HepG2 (cell line): ENCODE results near the gene DUSP16. TPM values are rescaled to one million over a fixed set of nuclear protein-coding genes. Genes with fewer than 3 reads are reported as not detected.

ENCODE experiments used
- ATAC-seq: fragments of 200-7000 bp; cut with Tn5 transposase; 3 replicates; pipeline ENCODE4 v1.9.1; 2020; ENCODE audit warnings: mild to moderate bottlenecking, moderate library complexity
- BruUV-seq: library from RNA; stranded (reverse); fragments of 400-500 nt; replicated peaks from 2 replicates; lab custom pipeline; 2021; lab: Mats Ljungman, UMichigan
- CTCF ChIA-PET: fragments of 300-600 bp; formaldehyde crosslinking; extraction: SDS; loops from one replicate; lab custom pipeline; 2021; ENCODE audit warnings: low total read pairs, inconsistent platforms, low intra/inter-chr PET ratio; lab: Yijun Ruan, JAX
- POLR2A ChIA-PET: fragments of 350-600 bp; sonication (Branson Sonifier 250); formaldehyde crosslinking; loops from one replicate; lab custom pipeline; 2020; ENCODE audit warnings: antibody characterized with exemption, inconsistent platforms; lab: Yijun Ruan, JAX
- DNase-seq: peaks from one replicate; pipeline ENCODE4 v3.0.0-alpha.2; 2015; ENCODE audit warnings: low spot score
- FAIRE-seq: peaks from 3 replicates; lab custom pipeline; 2011; peaks lifted over from hg19 to GRCh38; lab: Jason Lieb, UNC
- H2AFZ ChIP-seq: one replicate; pipeline ENCODE4 v1.6.1; 2011; ENCODE audit warnings: low read length, inconsistent platforms
- H3K27ac ChIP-seq: fragments of 300-600 bp; 3 replicates; pipeline ENCODE4 v1.8.0; 2011; ENCODE audit warnings: mixed run types, mild to moderate bottlenecking, mixed read lengths, low read length, inconsistent platforms; ENCODE audit not compliant: insufficient read depth; ENCODE audit errors: extremely low read length
- H3K27me3 ChIP-seq, 2 experiments: fragments of 200-600 bp in 1 of 2; 2 replicates in 1 of 2; 3 replicates in 1 of 2; pipeline versions ENCODE4 v1.6.0 to v1.8.0; 2011; ENCODE audit warnings: low read length in 2 of 2, mild to moderate bottlenecking in 2 of 2, moderate library complexity in 2 of 2, inconsistent platforms in 1 of 2; ENCODE audit not compliant: insufficient read depth in 2 of 2, control insufficient read depth in 1 of 2
- H3K36me3 ChIP-seq, 2 experiments: fragments of 200-600 bp in 1 of 2; replicated peaks in 1 of 2; 2 replicates in 1 of 2; 3 replicates in 1 of 2; pipeline versions ENCODE4 v1.5.1 to v1.8.0; 2011; ENCODE audit warnings: low read length in 2 of 2, inconsistent platforms in 1 of 2; ENCODE audit not compliant: insufficient read depth in 2 of 2, control insufficient read depth in 1 of 2
- H3K4me1 ChIP-seq: 2 replicates; pipeline ENCODE4 v1.5.1; 2012; ENCODE audit warnings: low read length, inconsistent platforms; ENCODE audit not compliant: insufficient read depth
- H3K4me2 ChIP-seq: 2 replicates; pipeline ENCODE4 v1.6.0; 2011; ENCODE audit warnings: low read depth, low read length, inconsistent platforms
- H3K4me3 ChIP-seq, 3 experiments: fragments of 200-600 bp in 1 of 3; sonication (generic), shearing (Covaris generic) in 1 of 3; replicated peaks in 1 of 3; 2 replicates each; pipeline ENCODE4 v1.5.1; 2011 to 2016; ENCODE audit warnings: low read length in 3 of 3, inconsistent platforms in 2 of 3, low read depth in 2 of 3, mild to moderate bottlenecking in 2 of 3, control low read depth in 1 of 3, mixed read lengths in 1 of 3; ENCODE audit not compliant: insufficient read depth in 1 of 3
- H3K79me2 ChIP-seq: one replicate; pipeline ENCODE4 v1.6.1; 2011; ENCODE audit warnings: low read length, inconsistent platforms; ENCODE audit not compliant: insufficient read depth
- H3K9ac ChIP-seq: 2 replicates; pipeline ENCODE4 v1.6.0; 2011; ENCODE audit warnings: mild to moderate bottlenecking, low read depth, low read length, inconsistent platforms; ENCODE audit not compliant: insufficient read depth
- H3K9me3 ChIP-seq: 2 replicates; pipeline ENCODE4 v1.5.1; 2012; ENCODE audit warnings: mild to moderate bottlenecking, low read length
- H4K20me1 ChIP-seq: 2 replicates; pipeline ENCODE4 v1.6.0; 2011; ENCODE audit warnings: inconsistent platforms, mild to moderate bottlenecking, low read length, moderate library complexity; ENCODE audit not compliant: insufficient read depth
- BCL3 ChIP-seq: sonication (generic); formaldehyde crosslinking; IDR thresholded peaks from 2 replicates; pipeline ENCODE4 v1.5.1; 2020; ENCODE audit warnings: mild to moderate bottlenecking, missing genetic modification reagents, moderate library complexity
- GABPB1 ChIP-seq: IDR thresholded peaks from 2 replicates; pipeline ENCODE4 v1.6.1; 2016; ENCODE audit warnings: mild to moderate bottlenecking, missing genetic modification reagents, moderate library complexity, missing compliant biosample characterization
- KAT7 ChIP-seq: IDR thresholded peaks from 2 replicates; pipeline ENCODE4 v1.6.1; 2018; ENCODE audit warnings: borderline replicate concordance, missing compliant biosample characterization
- ZNF17 ChIP-seq: sonication (generic); formaldehyde crosslinking; IDR thresholded peaks from 2 replicates; pipeline ENCODE4 v1.5.0; 2020; ENCODE audit warnings: mild to moderate bottlenecking, missing genetic modification reagents
- ZNF235 ChIP-seq: sonication (generic); formaldehyde crosslinking; IDR thresholded peaks from 2 replicates; pipeline ENCODE4 v1.8.1; 2023; ENCODE audit warnings: mild to moderate bottlenecking, missing genetic modification reagents, borderline replicate concordance
- ZNF34 ChIP-seq: sonication (generic); formaldehyde crosslinking; IDR thresholded peaks from 2 replicates; pipeline ENCODE4 v1.4.0; 2020; ENCODE audit warnings: mild to moderate bottlenecking, missing genetic modification reagents, borderline replicate concordance
- ZNF580 ChIP-seq: IDR thresholded peaks from 2 replicates; pipeline ENCODE4 v1.6.1; 2016; ENCODE audit warnings: low read depth, borderline replicate concordance
- WGBS: methylation state at CpG from one replicate; pipeline ENCODE4 v1.1.6; 2017; ENCODE audit warnings: low lambda C conversion rate; 5-methylcytosine and 5-hydroxymethylcytosine counted together
- in situ Hi-C: cut with HindIII; loops from 2 replicates; pipeline ENCODE4 v1.10.0; 2017; ENCODE audit warnings: low pct_unique_long_range_greater_than_20kb; ENCODE audit not compliant: extremely low pct_ligation_motif_present
- intact Hi-C: fragments of 100-400 bp; cut with micrococcal nuclease; formaldehyde crosslinking; loops from one replicate; pipeline ENCODE4 v1.10.0; 2022; ENCODE audit not compliant: unreplicated experiment
- polyA plus RNA-seq, 8 experiments: library from polyadenylated mRNA; depleted of rRNA in 3 of 8; stranded (reverse) in 7 of 8; unstranded in 1 of 8; fragments of >200 nt; fragmentation: Illumina TruSeq in 4 of 8; extraction: Trizol in 4 of 8; gene quantifications; 2 replicates each; pipeline versions ENCODE4 v1.2.1 to v1.2.3, GENCODE V29; 2011 to 2016; ENCODE audit warnings: low read depth in 4 of 8, missing spikeins in 1 of 8, mixed read lengths in 1 of 8; ENCODE audit not compliant: insufficient read depth in 1 of 8
- total RNA-seq, 5 experiments: library from RNA; depleted of rRNA; stranded (reverse); fragments of >200 nt; fragmentation: Illumina TruSeq; extraction: Trizol; gene quantifications; 2 replicates each; pipeline ENCODE4 v1.2.3, GENCODE V29; 2016; ENCODE audit warnings: low read depth in 1 of 5
- TF ChIP-seq, protein P1 (sequence below): IDR thresholded peaks from 2 replicates; pipeline ENCODE4 v1.6.1; 2018; ENCODE audit warnings: missing genetic modification reagents, mild to moderate bottlenecking, missing compliant biosample characterization
- TF ChIP-seq, protein P2 (sequence below): sonication (generic); formaldehyde crosslinking; IDR thresholded peaks from 2 replicates; pipeline ENCODE4 v1.5.1; 2020; ENCODE audit warnings: missing genetic modification reagents, mild to moderate bottlenecking, borderline replicate concordance

The DUSP16 gene
- total and polyA plus RNA-seq, 2 of the 13 experiments (the other 11 are each of a cell fraction or from before 2014, with no cell fraction given): 45.7 to 46.6 TPM

DNA sequence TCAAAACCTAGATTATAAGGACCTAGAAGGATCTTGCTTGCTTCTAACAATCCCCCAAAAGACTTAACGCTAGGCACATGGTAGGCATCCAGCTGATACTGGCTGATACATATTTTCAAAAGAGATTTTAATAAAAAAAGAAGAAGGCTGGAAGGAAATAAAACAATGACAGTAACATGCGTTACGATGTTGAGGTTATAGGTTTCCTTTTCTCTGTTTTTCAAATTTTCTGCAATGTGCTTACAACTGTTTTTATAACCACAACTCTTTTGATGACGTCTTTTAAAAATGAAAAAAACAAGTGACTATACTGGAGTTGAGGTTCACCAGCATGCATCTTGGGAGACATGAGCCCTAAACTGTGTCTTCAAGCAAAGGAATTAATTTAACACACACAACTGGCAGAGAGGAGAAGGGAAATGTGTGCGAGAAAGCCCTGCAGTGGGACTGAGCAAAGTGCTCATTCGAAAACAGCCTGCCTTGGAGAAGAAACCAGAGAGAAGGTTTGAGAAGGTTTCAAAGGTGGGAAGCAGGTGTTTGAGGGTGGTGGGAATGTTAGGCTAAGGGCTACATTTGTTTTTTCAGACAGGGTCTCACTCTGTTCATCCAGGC lies 80.4 kb downstream of the DUSP16 start:
- no peak for ATAC-seq
- Histone ChIP-seq H3K27ac (no peak overlapping the region), H3K4me1 (peaks cover 14% of the 10 kb centered on the region), H3K4me2 (no peak overlapping the region), H4K20me1 (no peaks in the 10 kb centered on the region), H3K9ac (no peak overlapping the region), H2AFZ (no peak overlapping the region), H3K27me3 (no peaks in the 10 kb centered on the region), H3K79me2 (peaks cover 7% of the 10 kb centered on the region), H3K9me3 (no peaks in the 10 kb centered on the region), H3K36me3 (peaks cover 31 to 79% of the 10 kb centered on the region in 2 experiments), H3K4me3 (no peak overlapping the region)
- in situ Hi-C loops: no loop called here
- intact Hi-C loops: no loop called here
- 96% methylated on average over 6 of the region's 6 CpGs for WGBS
- POLR2A ChIA-PET: no interaction called here
- no TSS peak for BruUV-seq
- TF ChIP-seq, protein P1, sequence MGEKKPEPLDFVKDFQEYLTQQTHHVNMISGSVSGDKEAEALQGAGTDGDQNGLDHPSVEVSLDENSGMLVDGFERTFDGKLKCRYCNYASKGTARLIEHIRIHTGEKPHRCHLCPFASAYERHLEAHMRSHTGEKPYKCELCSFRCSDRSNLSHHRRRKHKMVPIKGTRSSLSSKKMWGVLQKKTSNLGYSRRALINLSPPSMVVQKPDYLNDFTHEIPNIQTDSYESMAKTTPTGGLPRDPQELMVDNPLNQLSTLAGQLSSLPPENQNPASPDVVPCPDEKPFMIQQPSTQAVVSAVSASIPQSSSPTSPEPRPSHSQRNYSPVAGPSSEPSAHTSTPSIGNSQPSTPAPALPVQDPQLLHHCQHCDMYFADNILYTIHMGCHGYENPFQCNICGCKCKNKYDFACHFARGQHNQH (CRISPR knock-in tag): no peak
- TF ChIP-seq, protein P2, sequence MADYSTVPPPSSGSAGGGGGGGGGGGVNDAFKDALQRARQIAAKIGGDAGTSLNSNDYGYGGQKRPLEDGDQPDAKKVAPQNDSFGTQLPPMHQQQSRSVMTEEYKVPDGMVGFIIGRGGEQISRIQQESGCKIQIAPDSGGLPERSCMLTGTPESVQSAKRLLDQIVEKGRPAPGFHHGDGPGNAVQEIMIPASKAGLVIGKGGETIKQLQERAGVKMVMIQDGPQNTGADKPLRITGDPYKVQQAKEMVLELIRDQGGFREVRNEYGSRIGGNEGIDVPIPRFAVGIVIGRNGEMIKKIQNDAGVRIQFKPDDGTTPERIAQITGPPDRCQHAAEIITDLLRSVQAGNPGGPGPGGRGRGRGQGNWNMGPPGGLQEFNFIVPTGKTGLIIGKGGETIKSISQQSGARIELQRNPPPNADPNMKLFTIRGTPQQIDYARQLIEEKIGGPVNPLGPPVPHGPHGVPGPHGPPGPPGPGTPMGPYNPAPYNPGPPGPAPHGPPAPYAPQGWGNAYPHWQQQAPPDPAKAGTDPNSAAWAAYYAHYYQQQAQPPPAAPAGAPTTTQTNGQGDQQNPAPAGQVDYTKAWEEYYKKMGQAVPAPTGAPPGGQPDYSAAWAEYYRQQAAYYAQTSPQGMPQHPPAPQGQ (CRISPR knock-in tag): no peak
- TF ChIP-seq ZNF34 (CRISPR knock-in tag): no peak
- TF ChIP-seq ZNF17 (CRISPR knock-in tag): no peak
- TF ChIP-seq GABPB1 (CRISPR knock-in tag): no peak
- no peak for TF ChIP-seq ZNF235 (CRISPR knock-in tag)
- no peak for TF ChIP-seq ZNF580 (CRISPR knock-in tag)
- no peak for TF ChIP-seq KAT7 (CRISPR knock-in tag)
- no peak for TF ChIP-seq BCL3 (CRISPR knock-in tag)
- CTCF ChIA-PET: no interaction called here
- no peak for FAIRE-seq
- no peak for DNase-seq
